Measurements from ENCODE around the gene TPSD1.
"Not testable (repeated sequence)": the region's sequence is repeated elsewhere in the genome, so short reads cannot be mapped to it uniquely, and the experiment has no call there.

Gene TPSD1

DNA sequence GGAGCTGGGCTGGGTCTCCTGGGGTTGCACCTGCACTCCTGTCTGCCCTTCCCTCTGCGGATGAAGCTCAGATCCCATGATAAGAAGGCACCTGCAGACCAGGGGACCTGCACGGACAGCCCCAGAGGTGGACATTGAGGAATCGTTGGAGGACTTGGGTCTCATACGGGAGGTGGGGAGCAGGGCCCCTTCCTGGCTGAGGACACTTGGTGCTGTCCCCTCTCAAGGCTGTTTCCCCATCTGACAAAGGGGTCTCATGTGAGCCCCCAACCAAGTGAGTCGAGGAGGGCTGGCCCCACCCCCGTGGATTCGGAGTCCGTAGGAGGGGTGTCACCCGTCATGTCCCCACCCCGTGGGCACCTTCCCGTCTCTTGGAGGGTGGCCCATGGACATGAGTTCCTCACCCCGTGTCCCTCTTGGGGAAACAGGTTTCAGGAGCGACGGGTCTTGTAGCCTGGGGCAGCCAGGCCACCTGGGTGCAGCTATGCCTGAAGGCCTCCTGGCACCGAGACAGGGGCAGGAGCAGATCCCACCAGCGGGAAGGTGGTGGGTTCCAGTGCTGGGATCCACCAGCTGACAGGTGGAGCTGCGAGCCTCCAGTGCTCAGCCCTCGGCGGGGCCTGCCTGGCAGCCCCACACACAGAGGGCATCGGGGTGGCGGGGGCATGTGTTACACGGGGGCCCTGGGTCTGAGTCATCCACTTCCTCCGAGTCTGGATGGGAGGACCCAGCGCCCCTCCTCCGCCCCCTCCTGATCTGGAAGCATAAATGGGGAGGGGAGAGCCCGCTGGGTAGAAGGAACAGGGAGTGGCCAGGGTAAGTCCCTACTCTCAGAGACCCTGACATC is at the start of gene TPSD1:
Gene TPSD1 (plus strand): TSS at position 794 of the 847 bp plus-strand sequence. CDS start 212 bp downstream, outside the sequence.
- not testable (repeated sequence) for DNase-seq

DNA sequence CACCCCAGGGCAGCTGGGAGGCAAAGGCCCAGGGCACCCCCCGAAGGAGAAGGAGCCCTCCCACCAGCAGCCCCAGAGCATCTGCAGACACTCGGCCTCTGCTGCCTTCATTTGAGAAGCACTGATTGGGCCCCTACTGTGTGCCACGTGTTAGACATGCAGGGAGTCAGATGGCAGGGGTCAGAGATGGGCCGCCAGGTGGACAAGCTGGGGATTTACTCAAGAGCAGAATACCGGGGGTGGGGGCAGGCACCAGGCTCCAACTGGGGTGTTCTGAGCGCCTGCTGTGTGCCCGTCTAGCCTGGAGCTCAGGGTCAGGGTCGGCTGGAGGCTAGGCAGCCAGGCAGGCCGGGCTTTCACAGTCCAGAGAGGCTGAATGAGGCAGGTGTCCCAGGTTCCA is 49.5 kb upstream of the TPSD1 start:
- DNase-seq = no peak

DNA sequence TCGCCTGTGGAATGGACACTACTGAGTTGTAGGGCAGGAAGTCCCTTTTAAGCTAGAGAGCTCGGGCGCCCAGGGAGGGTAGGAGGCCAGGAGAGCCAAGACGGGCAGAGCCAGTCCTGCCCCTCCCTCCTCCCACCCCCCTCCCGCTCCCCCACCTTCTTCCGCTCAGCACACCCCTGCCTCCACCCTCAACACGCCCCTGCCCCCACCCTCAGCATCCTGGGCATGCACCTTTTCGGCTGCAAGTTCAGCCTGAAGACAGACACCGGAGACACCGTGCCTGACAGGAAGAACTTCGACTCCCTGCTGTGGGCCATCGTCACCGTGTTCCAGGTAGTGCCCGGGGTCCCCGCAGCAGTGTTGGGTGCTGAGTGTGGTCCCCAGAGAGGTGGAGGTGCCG is 49.1 kb upstream of the TPSD1 start:
- DNase-seq = no peak

DNA sequence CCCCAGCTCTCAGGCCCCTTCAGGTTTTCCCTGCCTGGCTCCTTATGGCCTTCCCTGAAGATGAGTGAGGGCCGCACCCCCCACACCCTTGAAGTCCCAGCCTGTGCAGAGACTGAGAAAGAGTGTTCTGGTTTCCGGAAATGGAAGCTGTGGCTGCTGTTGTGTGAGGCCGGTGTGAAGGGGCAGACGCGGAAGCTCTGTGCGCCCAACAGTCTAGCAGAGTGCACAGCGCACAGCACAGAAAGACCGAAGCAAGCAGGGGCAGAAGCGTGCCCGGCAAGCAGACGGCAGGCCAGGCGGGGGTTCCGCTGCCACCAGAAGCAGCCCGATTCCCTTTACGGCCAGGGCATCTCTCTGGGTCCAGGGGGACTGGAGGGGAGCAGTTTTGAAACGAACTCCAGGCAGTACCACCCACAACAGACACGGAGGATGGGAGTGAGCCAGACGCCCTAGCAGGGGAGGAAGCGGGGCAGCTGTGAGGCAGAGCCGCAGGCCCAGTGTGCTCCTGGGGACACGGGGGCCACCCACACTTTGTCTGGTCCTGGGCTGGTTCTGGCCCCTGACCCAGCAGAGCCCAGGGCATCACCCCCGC is 47.5 kb upstream of the TPSD1 start:
- no peak for DNase-seq

DNA sequence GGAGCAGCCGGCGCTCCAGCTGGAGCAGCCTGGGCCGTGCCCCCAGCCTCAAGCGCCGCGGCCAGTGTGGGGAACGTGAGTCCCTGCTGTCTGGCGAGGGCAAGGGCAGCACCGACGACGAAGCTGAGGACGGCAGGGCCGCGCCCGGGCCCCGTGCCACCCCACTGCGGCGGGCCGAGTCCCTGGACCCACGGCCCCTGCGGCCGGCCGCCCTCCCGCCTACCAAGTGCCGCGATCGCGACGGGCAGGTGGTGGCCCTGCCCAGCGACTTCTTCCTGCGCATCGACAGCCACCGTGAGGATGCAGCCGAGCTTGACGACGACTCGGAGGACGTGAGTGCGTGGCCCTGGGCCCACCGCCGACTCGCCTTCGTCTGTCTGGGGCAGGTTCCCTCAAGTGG is 46.8 kb upstream of the TPSD1 start:
- DNase-seq = no peak

DNA sequence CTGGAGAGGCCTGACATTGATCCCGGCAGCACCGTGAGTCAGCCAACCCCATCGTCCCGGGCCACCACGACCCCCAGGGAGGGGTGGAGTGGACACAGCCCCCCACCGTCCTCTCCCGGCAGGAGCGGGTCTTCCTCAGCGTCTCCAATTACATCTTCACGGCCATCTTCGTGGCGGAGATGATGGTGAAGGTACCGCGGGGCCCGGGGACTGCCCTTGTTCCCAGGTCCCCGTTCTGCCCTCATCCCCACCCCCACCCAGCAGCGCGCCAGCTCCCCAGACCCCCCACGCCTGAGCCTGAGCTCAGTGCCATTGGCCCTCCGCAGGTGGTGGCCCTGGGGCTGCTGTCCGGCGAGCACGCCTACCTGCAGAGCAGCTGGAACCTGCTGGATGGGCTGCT is 45.4 kb upstream of the TPSD1 start:
- DNase-seq = no peak

DNA sequence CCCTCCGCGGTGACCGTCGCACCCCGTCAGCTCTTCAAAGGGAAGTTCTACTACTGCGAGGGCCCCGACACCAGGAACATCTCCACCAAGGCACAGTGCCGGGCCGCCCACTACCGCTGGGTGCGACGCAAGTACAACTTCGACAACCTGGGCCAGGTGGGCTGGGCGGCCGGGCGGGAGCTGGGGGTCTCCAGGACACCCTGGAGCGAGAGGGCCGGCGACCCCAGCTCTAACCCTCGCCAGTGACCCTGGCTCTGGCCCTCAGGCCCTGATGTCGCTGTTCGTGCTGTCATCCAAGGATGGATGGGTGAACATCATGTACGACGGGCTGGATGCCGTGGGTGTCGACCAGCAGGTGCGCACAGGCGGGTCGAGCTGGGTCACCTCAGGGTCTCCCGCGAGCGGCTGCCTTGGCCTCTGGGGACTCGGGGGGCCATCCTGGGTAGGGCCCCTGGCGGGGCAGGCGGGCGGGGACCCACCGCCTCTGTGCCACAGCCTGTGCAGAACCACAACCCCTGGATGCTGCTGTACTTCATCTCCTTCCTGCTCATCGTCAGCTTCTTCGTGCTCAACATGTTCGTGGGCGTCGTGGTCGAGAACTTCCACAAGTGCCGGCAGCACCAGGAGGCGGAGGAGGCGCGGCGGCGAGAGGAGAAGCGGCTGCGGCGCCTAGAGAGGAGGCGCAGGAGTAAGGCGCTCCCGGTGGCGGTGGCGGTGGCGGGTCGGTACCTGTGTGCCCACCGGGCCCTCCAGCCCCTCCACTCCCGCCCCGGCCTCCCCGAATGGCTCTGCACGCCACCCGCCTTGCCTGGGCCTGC is 44.2 kb upstream of the TPSD1 start:
- no peak for DNase-seq

DNA sequence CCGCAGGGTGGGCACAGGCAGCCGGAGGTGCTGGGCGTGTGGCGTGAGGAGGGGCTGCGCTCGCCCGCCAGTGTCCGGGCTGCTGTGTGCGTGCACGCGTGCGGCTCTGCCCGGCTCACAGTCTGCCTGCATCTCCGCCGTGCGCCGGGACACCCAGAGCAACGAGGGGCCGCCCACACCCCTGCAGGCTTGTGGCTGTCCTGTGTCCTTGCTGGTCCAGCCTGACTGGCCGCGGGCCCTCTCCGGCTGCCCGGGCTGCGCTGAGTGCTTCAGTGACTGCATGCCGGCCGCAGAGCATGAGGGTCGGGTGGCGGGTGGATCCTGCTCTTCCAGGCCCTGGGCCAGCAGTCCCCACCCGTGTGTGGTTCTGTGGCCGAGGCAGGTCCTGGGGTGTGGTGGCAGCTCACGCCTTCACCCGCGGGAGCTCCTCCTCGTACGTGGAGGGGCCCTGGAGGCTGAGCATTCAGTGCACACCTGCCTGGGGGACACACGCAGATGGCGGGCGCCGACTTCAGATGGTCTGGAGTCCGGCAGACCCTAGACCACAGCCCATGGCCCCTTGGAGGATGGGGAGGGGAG is 43.2 kb upstream of the TPSD1 start:
- no peak for DNase-seq

DNA sequence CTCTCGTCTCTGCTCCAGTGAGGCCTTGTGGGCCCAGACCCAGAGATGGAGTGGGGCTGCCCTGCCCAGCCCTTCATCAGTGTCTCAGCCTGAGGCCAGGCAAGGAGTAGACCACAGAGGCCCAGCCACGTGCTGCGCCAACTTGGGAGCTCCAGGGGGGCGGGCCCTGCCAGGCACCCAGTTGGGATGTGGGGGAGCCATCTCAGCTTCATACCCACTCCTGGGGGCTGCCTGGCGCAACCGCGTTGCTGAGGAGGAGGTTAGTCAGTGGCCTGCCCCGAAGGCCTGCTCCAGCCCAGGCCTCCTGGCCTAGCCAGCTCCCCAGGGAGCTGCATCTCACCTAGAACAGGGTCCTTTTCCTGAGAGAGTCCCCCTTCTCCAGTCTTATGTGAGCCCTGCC is 42.6 kb upstream of the TPSD1 start:
- no peak for DNase-seq

DNA sequence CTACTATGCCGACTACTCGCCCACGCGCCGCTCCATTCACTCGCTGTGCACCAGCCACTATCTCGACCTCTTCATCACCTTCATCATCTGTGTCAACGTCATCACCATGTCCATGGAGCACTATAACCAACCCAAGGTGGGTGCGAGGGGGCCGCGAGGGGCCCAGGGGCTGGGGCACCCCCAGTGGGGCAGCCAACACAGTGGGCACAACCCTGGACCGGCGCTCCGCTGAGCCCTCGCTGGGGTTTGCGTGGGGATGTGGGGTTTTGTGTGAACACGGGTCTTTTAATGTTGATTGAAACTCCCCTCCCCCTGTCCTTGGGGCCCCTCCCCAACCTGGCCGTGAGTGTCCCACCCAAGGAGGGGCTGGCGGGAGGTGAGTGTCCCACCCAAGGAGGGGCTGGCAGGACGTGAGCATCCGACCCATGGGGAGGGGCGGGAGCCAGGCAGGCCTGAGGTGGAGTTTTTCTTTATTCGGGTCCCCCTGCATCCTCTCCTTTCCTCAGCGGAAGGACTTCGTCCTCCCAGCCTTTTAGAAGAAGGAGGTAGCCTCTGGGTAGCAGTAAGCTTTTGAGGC is 42.0 kb upstream of the TPSD1 start:
- no peak for DNase-seq

DNA sequence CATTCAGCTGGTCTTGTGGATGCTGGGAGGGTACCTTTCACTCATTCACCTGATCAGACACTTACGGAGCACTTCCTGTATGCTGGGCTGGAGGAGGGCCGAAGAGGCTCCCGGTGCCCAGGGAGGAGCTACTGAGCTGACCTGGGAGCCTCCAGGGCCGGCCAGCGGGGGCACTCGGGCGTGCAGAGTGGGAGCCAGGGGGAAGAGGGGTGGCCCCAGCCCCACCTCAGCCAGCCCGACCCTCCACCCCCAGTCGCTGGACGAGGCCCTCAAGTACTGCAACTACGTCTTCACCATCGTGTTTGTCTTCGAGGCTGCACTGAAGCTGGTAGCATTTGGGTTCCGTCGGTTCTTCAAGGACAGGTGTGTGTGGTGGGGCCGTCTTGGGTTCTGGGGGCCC is 41.1 kb upstream of the TPSD1 start:
- DNase-seq = no peak

DNA sequence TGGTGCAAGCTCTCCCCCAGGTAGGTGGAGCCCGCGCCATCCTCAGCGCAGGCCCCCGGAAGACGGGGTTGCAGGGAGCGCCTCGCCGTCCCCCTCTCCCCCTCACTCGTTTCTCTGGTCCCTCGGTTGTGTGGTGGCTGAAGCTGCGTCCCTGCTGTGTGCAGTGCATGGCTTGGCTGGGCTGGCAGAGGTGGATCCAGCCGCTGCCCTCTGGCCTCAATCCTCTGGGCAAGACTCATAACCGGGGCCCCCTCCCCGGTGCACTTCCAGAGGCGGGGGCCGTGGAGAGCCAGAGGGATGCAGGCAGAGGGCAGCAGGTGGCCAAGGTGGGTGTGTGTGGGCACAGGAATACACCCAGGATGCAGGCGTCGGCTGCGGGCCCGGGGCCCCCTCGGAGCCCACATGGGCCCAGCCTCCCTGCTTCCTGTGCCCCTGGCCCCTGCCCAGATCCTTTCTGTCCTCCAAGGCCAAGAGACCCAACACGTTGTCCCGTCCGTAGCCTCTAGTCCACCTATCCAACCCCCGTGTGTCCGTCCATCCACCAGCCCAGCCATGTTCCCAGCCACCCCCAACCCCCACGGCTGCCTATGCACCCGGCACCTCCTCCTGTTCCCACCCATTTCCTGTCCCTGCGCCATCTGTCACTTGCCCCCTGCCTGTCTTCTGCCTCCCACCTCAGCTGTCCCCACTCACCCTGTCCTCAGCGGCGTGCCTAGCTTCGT is 40.1 kb upstream of the TPSD1 start:
- DNase-seq = no peak

DNA sequence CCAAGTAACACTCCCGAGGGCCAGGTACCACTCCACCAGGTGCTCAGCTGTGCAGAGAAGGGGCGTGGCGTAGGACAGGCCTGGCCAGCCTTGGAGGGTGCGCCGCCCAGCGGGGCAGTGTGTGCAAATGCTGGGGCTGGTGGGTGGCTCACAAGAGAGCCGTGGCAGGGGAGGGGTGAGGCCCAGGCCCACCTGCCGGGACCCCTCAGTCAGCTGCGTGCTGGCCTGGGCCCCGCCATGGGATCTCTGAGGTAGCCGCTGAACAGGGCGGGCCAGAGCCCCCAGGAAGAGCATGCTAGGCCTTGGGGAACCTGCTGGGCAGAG is 39.6 kb upstream of the TPSD1 start:
- peak in 1 of 2 experiments; percentile 14 for DNase-seq

DNA sequence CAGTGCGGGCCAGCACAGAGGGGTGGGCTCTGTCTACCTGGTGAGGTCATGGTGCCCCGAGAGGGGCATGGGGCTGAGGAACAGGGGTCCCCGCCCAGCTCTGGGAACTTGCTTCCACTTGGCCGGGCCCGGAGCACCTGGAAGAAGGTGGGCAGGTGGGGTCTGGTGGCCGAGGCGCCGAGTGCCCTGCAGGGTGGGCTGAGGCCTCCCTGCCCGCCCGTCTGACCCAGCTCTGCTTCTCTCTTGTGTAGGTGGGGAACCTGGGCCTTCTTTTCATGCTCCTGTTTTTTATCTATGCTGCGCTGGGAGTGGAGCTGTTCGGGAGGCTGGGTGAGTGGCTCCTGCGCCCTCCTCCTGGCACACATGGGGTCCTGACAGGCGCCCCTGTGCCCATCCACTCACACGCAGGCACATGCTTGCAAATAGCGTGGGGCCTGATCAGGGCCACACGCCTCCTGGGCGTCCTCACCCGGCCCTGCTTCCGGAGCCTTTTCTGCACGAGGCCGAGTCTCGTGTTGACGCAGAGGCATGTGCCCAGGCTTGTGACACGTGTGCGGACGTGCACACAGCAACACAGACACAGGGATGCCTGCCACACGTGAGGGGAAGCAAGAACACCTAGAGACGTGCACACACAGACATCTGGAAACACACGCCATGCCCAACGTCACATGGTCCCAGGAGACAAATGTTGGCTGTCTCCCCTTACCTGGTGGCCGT is 39.0 kb upstream of the TPSD1 start:
- no peak for DNase-seq

DNA sequence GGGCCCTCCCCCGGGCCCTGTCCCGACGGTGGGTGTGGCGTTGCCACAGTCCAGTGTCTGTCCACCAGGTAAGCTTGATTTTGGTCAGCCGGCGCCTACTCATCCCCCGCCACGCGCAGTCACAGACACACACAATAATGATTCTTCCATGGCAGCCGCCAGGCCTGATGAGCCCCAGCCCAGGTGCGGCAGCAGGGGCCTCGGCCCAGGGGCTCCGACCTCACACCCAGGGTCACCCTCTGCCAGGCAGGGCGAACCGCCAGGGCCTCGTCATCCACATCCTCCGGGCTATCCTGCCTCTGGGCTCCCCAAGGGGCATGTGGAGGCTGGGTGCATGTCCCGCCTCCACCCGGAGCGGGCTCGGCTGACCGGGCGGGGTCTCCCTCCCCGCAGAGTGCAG is 38.3 kb upstream of the TPSD1 start:
- no peak for DNase-seq

DNA sequence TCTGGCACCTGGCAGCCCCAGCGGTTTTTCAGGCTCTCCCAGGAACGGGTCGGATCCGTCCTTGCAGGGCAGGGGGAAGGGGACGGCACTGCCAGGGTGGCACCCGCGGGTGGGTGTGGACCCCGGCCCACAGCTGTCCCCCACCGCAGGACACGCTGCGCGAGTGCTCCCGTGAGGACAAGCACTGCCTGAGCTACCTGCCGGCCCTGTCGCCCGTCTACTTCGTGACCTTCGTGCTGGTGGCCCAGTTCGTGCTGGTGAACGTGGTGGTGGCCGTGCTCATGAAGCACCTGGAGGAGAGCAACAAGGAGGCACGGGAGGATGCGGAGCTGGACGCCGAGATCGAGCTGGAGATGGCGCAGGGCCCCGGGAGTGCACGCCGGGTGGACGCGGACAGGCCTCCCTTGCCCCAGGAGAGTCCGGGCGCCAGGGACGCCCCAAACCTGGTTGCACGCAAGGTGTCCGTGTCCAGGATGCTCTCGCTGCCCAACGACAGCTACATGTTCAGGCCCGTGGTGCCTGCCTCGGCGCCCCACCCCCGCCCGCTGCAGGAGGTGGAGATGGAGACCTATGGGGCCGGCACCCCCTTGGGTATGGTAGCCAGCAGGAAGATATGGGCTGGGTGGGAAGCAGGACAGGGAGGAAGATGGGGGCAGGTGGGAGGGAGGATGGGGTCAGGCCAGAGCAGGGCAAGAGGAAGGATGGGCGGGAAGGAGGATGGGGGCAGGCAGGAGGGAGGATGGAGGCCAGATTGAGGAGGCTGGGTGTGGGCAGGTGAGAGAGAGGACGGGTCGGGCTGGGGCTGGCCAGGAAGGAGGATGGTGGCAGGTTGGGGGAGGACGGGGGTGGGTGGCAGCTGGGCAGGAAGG is 37.6 kb upstream of the TPSD1 start:
- DNase-seq = no peak

DNA sequence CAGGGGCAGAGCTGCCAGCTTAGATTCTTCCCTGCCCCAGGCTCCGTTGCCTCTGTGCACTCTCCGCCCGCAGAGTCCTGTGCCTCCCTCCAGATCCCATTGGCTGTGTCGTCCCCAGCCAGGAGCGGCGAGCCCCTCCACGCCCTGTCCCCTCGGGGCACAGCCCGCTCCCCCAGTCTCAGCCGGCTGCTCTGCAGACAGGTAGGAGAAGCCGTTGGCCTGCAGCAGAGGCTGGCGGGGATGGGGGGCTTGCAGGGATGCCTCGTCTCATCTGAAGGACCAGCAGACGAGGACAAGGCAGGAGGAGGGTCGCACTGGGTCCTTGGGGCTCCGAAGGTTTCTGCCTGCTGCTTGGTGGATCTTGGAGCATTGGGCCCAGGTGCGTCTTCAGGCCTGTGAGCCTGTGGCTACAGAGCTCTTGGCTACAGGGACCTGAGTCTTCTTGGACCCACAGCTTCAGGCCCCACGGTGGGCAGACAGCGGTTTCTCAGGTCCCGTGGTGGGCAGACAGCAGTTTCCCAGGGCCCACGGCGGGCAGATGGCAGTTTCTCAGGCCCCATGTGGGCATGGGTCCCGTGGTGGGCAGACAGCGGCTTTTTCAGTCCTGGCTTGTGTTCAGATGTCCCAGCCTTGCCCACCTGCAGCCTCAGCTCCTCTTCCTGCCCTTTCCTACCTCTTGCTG is 36.8 kb upstream of the TPSD1 start:
- DNase-seq = no peak

DNA sequence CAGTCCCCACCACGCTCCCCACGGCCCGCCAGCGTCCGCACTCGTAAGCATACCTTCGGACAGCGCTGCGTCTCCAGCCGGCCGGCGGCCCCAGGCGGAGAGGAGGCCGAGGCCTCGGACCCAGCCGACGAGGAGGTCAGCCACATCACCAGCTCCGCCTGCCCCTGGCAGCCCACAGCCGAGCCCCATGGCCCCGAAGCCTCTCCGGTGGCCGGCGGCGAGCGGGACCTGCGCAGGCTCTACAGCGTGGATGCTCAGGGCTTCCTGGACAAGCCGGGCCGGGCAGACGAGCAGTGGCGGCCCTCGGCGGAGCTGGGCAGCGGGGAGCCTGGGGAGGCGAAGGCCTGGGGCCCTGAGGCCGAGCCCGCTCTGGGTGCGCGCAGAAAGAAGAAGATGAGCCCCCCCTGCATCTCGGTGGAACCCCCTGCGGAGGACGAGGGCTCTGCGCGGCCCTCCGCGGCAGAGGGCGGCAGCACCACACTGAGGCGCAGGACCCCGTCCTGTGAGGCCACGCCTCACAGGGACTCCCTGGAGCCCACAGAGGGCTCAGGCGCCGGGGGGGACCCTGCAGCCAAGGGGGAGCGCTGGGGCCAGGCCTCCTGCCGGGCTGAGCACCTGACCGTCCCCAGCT is 35.7 kb upstream of the TPSD1 start:
- DNase-seq = no peak

DNA sequence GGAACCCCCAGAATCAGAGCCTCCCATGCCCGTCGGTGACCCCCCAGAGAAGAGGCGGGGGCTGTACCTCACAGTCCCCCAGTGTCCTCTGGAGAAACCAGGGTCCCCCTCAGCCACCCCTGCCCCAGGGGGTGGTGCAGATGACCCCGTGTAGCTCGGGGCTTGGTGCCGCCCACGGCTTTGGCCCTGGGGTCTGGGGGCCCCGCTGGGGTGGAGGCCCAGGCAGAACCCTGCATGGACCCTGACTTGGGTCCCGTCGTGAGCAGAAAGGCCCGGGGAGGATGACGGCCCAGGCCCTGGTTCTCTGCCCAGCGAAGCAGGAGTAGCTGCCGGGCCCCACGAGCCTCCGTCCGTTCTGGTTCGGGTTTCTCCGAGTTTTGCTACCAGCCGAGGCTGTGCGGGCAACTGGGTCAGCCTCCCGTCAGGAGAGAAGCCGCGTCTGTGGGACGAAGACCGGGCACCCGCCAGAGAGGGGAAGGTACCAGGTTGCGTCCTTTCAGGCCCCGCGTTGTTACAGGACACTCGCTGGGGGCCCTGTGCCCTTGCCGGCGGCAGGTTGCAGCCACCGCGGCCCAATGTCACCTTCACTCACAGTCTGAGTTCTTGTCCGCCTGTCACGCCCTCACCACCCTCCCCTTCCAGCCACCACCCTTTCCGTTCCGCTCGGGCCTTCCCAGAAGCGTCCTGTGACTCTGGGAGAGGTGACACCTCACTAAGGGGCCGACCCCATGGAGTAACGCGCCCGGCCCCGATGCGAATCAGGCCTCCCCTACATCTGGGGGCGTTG is 34.8 kb upstream of the TPSD1 start:
- no peak for DNase-seq

Measured in NCI-H2081 (cell line).